HL-60 (cell line): ENCODE measurements around the gene PRKAG1.

Source experiments
- DNase-seq, 2 experiments: peaks; one replicate each; pipeline ENCODE4 v3.0.0-alpha.2; 2010 to 2020; ENCODE audit warnings: low read depth in 1 of 2, low spot score in 1 of 2
- H3K27ac ChIP-seq: fragments of 250-450 bp; sonication (Bioruptor Pico); replicated peaks from 2 replicates; pipeline ENCODE4 v1.5.1; 2020; ENCODE audit warnings: mild to moderate bottlenecking, moderate library complexity
- H3K27me3 ChIP-seq: fragments of 250-450 bp; sonication (Bioruptor Pico); 2 replicates; pipeline ENCODE4 v1.5.1; 2021; ENCODE audit warnings: mild to moderate bottlenecking, moderate library complexity; ENCODE audit not compliant: insufficient read depth, poor library complexity, severe bottlenecking
- H3K4me3 ChIP-seq: replicated peaks from 2 replicates; pipeline ENCODE4 v1.5.1; 2011; ENCODE audit warnings: mild to moderate bottlenecking, control low read depth, low read length; ENCODE audit not compliant: insufficient read depth
- CTCF ChIP-seq: IDR thresholded peaks from one replicate; pipeline ENCODE4 v1.5.1; 2011; ENCODE audit warnings: low read length, control low read depth, inconsistent platforms; ENCODE audit not compliant: insufficient read depth
- GABPA ChIP-seq: IDR thresholded peaks from 2 replicates; pipeline ENCODE4 v1.6.1; 2012; ENCODE audit warnings: low read depth
- POLR2AphosphoS5 ChIP-seq: IDR thresholded peaks from 2 replicates; pipeline ENCODE4 v1.6.1; 2012; ENCODE audit warnings: low read depth
- SPI1 ChIP-seq: IDR thresholded peaks from 2 replicates; pipeline ENCODE4 v1.6.1; 2012; ENCODE audit warnings: low read depth, mild to moderate bottlenecking, borderline replicate concordance
- TF ChIP-seq, protein P1 (sequence below): IDR thresholded peaks from 2 replicates; pipeline ENCODE4 v1.6.1; 2012; ENCODE audit warnings: low read depth; ENCODE audit not compliant: insufficient replicate concordance

The PRKAG1 gene

GRCh38 chr12:48986720-48987291 lies 31.8 kb downstream of the PRKAG1 start:
- Histone ChIP-seq H3K27me3 (peaks cover 33% of the 10 kb centered on the region), H3K4me3 (no peak overlapping the region), H3K27ac (no peak overlapping the region)
- no peak for DNase-seq
- TF ChIP-seq GABPA (no peak), CTCF (no peak), SPI1 (no peak), POLR2AphosphoS5 (no peak)
- TF ChIP-seq, protein P1, sequence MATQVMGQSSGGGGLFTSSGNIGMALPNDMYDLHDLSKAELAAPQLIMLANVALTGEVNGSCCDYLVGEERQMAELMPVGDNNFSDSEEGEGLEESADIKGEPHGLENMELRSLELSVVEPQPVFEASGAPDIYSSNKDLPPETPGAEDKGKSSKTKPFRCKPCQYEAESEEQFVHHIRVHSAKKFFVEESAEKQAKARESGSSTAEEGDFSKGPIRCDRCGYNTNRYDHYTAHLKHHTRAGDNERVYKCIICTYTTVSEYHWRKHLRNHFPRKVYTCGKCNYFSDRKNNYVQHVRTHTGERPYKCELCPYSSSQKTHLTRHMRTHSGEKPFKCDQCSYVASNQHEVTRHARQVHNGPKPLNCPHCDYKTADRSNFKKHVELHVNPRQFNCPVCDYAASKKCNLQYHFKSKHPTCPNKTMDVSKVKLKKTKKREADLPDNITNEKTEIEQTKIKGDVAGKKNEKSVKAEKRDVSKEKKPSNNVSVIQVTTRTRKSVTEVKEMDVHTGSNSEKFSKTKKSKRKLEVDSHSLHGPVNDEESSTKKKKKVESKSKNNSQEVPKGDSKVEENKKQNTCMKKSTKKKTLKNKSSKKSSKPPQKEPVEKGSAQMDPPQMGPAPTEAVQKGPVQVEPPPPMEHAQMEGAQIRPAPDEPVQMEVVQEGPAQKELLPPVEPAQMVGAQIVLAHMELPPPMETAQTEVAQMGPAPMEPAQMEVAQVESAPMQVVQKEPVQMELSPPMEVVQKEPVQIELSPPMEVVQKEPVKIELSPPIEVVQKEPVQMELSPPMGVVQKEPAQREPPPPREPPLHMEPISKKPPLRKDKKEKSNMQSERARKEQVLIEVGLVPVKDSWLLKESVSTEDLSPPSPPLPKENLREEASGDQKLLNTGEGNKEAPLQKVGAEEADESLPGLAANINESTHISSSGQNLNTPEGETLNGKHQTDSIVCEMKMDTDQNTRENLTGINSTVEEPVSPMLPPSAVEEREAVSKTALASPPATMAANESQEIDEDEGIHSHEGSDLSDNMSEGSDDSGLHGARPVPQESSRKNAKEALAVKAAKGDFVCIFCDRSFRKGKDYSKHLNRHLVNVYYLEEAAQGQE: no peak

DNA sequence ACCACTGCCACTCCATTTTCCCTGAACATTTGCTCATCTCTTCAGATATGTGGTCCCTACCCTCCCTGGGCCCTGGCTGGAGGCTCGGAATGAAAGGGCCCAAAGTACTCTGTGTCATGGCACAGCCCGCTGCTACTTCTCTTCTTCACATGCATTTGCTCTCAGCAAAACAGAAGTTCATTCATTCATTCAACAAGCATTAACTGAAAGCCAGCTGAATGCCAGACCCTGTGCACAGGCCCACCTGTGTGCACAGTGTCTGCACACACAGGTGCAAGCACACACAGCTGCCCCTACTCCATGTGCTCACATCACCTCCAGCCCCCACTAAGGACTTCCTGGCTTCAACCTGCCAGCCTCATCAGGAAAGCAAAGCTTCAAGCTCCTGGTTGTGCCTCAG lies 32.7 kb downstream of the PRKAG1 start:
- TF ChIP-seq SPI1 (no peak), GABPA (no peak), POLR2AphosphoS5 (no peak), CTCF (no peak)
- TF ChIP-seq, protein P1: no peak
- Histone ChIP-seq H3K27ac (no peak overlapping the region), H3K27me3 (peaks cover 41% of the 10 kb centered on the region), H3K4me3 (no peak overlapping the region)
- DNase-seq: no peak

DNA sequence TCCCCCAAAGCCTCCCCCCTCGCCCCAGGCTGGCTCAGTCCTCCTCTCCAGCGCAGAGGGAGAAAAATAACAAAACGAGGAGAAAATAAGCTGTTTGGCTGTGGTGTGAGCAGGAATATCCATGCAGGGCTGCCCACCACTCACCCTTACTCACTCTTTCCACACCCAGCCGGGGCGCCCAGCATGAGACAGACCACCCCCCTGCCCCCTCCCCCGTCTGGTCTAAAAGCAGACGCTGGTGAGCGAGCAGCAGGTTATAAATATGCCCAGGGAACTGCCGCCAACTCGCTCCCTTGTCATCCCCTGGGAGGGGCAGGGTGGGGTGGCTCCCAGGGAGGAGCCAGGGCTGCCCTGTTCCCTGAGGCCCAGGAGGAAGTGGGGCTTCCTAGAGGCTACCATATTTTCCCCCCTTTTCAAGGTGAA lies 33.1 kb downstream of the PRKAG1 start:
- H3K27ac ChIP-seq: no peak overlapping the region
- no peak overlapping the region for H3K4me3 ChIP-seq
- TF ChIP-seq, protein P1: no peak
- TF ChIP-seq CTCF (no peak), SPI1 (no peak), POLR2AphosphoS5 (no peak), GABPA (no peak)
- DNase-seq: no peak
- peaks cover 45% of the 10 kb centered on the region for H3K27me3 ChIP-seq
